Cerebellar nuclear complex (tissue), 1 donor: Measurements from ENCODE around the gene GDPD4.

Source experiments
- DNase-seq, 2 experiments: peaks; one replicate each; lab custom pipeline; 2025; lab: John Stamatoyannopoulos, UW

GDPD4 gene

DNA sequence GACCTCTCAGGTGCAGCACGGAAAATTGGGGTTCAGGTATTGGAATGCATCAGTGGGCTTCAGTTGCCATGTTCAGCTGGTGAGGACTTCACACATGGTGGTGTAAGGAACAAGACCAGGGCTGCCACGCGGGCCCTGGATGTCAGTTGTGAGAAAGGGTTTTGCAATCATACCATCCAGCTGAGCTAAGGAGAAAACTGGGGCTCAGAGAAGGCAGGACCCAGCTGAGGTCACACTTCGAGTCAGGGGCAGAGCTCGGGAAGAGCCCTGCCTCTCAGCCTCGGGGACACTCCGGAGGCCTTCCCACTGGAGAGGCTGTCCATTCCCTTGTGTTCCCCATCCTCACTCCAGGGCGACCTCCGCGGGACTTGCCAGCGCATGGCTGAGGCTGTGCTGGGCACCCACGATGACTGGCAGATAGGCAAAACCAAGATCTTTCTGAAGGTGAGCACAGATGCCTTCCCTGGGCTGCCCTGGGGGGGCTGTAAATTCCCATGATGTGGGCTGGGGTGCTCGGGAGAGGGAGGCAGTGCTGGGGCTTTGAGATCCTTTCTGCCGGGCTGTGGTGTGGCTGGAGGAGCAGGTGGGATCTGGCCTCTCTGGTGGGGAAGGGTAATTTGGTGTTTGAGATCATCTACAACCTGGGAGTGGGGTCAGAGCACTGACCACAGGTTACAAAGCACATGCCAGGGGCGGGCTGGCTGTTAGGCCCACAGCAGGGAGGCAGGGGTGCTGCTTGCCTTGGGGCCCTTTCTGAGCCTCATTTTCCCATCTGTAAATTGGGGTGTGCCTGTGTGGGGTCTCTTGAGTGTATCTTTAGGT, 126.3 kb downstream of the GDPD4 start:
- DNase-seq = no peak

DNA sequence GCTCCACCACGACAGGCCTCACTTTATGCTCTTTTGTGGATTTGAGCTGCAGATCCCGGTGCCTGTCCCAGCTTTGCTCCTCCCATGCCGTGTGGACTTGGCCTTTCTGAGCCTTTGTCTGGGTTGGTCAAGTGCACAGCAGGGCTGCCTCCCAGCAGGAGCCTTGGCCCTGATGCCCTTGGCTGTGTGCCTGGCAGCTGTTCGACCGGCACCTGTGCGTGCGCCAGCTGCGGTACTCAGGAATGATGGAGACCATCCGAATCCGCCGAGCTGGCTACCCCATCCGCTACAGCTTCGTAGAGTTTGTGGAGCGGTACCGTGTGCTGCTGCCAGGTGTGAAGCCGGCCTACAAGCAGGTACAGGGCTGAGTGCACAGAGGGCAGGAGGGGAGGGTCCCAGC, 126.9 kb downstream of the GDPD4 start:
- no peak for DNase-seq

DNA sequence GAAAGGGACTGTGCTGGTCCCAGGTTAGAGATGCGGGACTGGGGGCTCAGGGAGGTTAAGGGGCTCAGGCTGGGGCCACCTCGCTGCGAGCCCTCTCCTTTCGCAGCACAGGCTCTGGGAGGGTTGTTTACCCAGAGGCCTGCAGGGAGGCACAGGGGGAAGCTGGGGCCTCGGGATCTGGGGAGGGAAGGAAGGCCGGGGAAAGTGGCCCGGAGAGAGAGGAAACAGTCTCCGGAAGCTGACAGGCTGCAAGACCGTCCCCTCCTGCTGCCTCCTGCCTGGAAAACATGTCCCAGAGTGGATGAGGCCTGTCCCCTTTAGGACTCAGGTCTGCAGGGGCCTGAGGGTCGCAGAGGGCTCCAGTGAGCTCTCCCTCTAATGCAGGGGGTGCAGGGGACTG, 128.0 kb downstream of the GDPD4 start:
- no peak for DNase-seq

DNA sequence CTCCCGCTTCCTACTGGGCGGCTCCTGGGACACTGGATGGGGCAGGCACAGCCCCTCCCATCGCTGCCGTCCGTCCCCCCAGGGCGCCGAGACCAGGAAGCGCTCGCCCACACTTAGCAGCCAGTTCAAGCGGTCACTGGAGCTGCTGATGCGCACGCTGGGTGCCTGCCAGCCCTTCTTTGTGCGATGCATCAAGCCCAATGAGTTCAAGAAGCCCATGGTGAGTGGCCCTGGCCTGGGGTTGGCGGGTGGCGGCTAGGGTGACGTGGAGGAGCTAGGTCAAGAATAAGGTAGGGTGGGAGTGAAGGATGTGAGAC, 128.9 kb downstream of the GDPD4 start:
- no peak for DNase-seq

DNA sequence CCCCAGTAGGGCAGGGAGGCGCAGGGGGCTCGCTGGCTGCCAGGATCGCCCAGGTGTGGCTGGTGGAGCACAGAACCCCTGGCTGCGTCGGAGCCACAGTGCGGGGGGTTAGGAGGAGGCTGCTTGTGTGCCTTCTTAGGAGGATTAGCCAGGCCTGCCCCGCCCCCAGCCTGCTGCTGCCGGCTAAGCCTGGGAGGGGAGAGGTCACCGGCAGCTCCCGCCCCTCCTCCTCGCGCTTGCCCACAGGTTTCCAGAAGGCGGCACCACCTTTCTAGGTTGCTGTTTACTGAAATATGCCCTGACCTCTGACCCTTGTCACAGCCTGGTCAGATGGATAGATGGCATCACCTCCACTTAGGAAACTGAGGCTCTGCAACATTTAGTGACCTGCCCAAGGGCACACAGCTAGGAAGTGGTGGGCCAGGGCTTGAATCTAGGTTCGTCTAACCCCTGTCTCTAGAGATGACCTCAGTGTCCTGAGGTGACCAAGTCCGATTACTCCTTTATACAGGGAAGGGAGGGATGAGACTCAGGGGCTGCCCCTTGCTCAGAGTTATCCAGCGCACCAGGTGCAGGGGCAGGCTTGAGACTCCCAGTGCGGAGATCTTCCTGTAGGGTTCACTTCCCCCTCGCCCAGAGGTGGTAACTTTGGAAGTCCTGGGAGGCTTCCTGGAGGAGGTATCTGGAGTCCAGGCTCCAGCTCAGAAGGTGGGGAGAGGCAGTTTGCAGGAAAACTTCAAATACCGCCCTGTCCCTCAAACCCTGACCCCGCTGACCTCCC, 129.4 kb downstream of the GDPD4 start:
- DNase-seq = no peak

DNA sequence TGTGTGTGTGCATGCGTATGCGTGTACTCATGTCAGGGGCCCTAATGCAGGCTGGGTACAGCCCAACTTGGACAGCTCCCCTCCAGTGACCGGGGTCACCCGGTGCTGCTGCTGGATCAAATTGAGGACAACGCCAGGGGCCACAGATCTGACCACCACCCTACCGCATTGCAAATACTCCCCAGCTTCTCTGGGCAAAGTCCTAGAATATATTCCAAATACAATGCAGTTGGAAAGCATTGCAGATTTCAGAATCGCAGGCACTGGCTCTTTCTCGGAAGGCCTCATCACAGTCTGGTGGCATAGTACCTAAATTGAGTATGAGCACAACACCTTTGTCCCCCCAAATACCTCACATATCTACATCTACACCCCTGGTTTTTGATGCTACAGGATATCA, 130.2 kb downstream of the GDPD4 start:
- no peak for DNase-seq

DNA sequence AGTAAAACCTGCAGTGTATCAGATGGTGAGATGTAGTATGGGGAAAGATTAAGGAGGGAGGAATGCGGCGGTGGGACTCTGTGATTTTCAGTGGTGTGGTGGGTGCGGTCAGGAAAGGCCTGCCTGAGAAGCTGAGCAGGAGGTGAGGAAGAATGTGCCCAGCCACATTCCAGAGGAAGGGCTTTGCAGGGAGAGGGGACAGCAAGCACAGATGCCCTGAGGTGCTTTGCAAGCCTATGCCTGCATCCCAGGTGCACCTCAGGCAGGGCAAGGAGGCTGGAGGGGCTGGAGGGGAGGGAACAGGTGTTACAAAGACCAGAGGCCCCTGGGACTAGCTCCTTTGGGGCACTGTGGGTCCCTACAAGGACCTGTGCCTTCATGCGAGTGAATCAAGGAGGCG, 131.4 kb downstream of the GDPD4 start:
- no peak for DNase-seq

DNA sequence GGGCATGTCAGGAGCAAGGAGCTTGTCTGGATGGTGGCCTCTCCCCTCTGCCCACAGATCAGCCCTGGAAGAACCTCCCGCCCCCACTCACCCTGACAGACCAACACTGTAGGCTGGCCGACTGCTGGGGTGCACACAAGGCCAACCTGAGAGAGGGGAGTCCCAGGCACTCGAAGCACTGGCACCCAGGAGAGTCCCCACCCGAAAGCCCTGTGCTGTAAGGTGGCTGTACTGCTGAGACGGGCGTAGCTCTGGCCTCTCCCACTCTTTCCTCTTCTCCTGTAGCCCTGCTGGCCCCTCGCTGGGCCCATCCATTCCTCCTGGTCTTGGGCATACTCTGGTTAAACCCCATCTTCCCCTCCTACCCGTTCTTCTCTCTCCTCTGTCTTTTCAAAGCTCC, 133.7 kb downstream of the GDPD4 start:
- no peak for DNase-seq

DNA sequence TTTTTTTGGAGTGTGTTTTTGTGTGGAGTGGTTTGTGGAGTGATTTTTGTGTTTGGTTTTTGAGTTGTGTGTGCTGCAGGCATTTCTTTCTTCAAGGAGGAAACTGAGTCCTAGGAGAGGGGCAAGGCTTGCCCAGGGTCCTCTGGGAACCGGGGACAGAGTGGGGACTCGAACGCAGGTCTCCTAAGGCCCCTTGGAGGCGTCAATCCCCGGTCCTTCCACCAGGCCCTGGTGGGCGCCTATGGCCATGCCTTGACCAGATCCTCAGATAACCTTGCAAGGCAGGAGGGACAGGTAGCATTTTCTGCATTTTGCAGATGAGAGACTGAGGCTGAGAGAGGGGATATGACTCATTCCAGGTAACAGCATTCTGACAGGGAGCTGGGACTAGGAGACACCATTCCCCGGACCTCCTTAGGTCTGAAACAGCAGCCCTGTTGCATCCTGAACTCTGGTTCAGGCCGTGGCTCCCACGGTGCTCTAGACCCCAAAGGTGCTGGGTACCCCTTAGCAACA, 134.3 kb downstream of the GDPD4 start:
- DNase-seq = no peak
